Ishikawa (cell line): Measurements from ENCODE around the gene TINCR.

ENCODE experiments used
- CEBPB ChIP-seq: IDR thresholded peaks from 2 replicates; pipeline ENCODE4 v1.6.1; 2012
- CREB1 ChIP-seq: IDR thresholded peaks from 2 replicates; pipeline ENCODE4 v1.6.1; 2012; ENCODE audit warnings: low read depth
- EGR1 ChIP-seq: IDR thresholded peaks from 2 replicates; pipeline ENCODE4 v1.6.1; 2012
- EP300 ChIP-seq: IDR thresholded peaks from 2 replicates; pipeline ENCODE4 v1.6.1; 2012; ENCODE audit warnings: borderline replicate concordance
- FOXM1 ChIP-seq: IDR thresholded peaks from 2 replicates; pipeline ENCODE4 v1.6.1; 2012; ENCODE audit warnings: low read depth, borderline replicate concordance
- MAX ChIP-seq: IDR thresholded peaks from 2 replicates; pipeline ENCODE4 v1.6.1; 2012
- NFIC ChIP-seq: IDR thresholded peaks from 2 replicates; pipeline ENCODE4 v1.6.1; 2012
- RAD21 ChIP-seq: IDR thresholded peaks from 2 replicates; pipeline ENCODE4 v1.6.1; 2012; ENCODE audit warnings: low read depth
- REST ChIP-seq: IDR thresholded peaks from 2 replicates; pipeline ENCODE4 v1.6.1; 2012; ENCODE audit warnings: low read depth, mild to moderate bottlenecking
- TAF1 ChIP-seq: IDR thresholded peaks from 2 replicates; pipeline ENCODE4 v1.6.1; 2012; ENCODE audit warnings: low read depth, mild to moderate bottlenecking
- TCF12 ChIP-seq: IDR thresholded peaks from 2 replicates; pipeline ENCODE4 v1.6.1; 2012; ENCODE audit warnings: low read depth
- TEAD4 ChIP-seq: IDR thresholded peaks from 2 replicates; pipeline ENCODE4 v1.6.1; 2012
- USF1 ChIP-seq: IDR thresholded peaks from 2 replicates; pipeline ENCODE4 v1.6.1; 2012
- YY1 ChIP-seq: IDR thresholded peaks from 2 replicates; pipeline ENCODE4 v1.6.1; 2012; ENCODE audit warnings: low read depth
- ZBTB7A ChIP-seq: IDR thresholded peaks from 2 replicates; pipeline ENCODE4 v1.6.1; 2012; ENCODE audit warnings: low read depth

The TINCR gene

GRCh38 chr19:5547881-5548280 is 19.9 kb downstream of the TINCR start:
- no peak for TF ChIP-seq TAF1
- TF ChIP-seq EGR1 = no peak
- TF ChIP-seq MAX = no peak
- no peak for TF ChIP-seq CREB1
- peak; percentile 64 for TF ChIP-seq RAD21
- no peak for TF ChIP-seq TEAD4
- no peak for TF ChIP-seq YY1

- no peak for TF ChIP-seq NFIC
- TF ChIP-seq CEBPB = no peak
- no peak for TF ChIP-seq EGR1
These were observed 21.8 kb downstream of the TINCR start for GRCh38 chr19:5545984-5546383.

- no peak for TF ChIP-seq CEBPB
- TF ChIP-seq TEAD4 = no peak
- no peak for TF ChIP-seq USF1
- TF ChIP-seq TAF1 = no peak
- TF ChIP-seq FOXM1 = no peak
- no peak for TF ChIP-seq TCF12
- TF ChIP-seq YY1 = no peak
- no peak for TF ChIP-seq CREB1
- no peak for TF ChIP-seq MAX
- no peak for TF ChIP-seq REST
- no peak for TF ChIP-seq ZBTB7A
- TF ChIP-seq EGR1 = no peak
- no peak for TF ChIP-seq NFIC
- TF ChIP-seq RAD21 = no peak
- TF ChIP-seq EP300 = no peak
These were observed 22.7 kb downstream of the TINCR start for GRCh38 chr19:5545051-5545450.

- TF ChIP-seq EP300 = no peak
- no peak for TF ChIP-seq CREB1
- TF ChIP-seq USF1 = no peak
- TF ChIP-seq YY1 = no peak
- TF ChIP-seq NFIC = no peak
- no peak for TF ChIP-seq REST
- no peak for TF ChIP-seq MAX
- no peak for TF ChIP-seq CEBPB
- TF ChIP-seq EGR1 = no peak
- TF ChIP-seq ZBTB7A = no peak
- no peak for TF ChIP-seq TEAD4
- TF ChIP-seq TAF1 = no peak
- TF ChIP-seq RAD21 = no peak
These were observed 25.1 kb downstream of the TINCR start for GRCh38 chr19:5542665-5543064.

- no peak for TF ChIP-seq USF1
- no peak for TF ChIP-seq TEAD4
- no peak for TF ChIP-seq CREB1
- no peak for TF ChIP-seq MAX
- TF ChIP-seq YY1 = no peak
- no peak for TF ChIP-seq FOXM1
- no peak for TF ChIP-seq EP300
- no peak for TF ChIP-seq NFIC
- TF ChIP-seq EGR1 = no peak
- no peak for TF ChIP-seq TCF12
- TF ChIP-seq RAD21 = no peak
- no peak for TF ChIP-seq CEBPB
- no peak for TF ChIP-seq REST
- TF ChIP-seq ZBTB7A = no peak
- TF ChIP-seq TAF1 = no peak
These were observed 26.3 kb downstream of the TINCR start for GRCh38 chr19:5541456-5541855.
